GM12878 (cell line): Measurements from ENCODE around the gene EPAS1. TPM values are rescaled to one million over a fixed set of nuclear protein-coding genes. Genes with fewer than 3 reads are reported as not detected.
A peak's percentile ranks its signal among the peaks of the same experiment; 100 is the strongest.

Experiments used
- ATAC-seq: fragments of 200-7000 bp; cut with Tn5 transposase; 3 replicates; pipeline ENCODE4 v1.9.1; 2020; ENCODE audit warnings: mild to moderate bottlenecking, moderate library complexity
- BruUV-seq: library from RNA; stranded (reverse); fragments of 400-500 nt; replicated peaks from 2 replicates; lab custom pipeline; 2021; lab: Mats Ljungman, UMichigan
- CTCF ChIA-PET: fragments of 300-600 bp; sonication (Branson Sonifier 250); formaldehyde crosslinking; extraction: SDS; loops from one replicate; lab custom pipeline; 2021; ENCODE audit warnings: inconsistent platforms; lab: Yijun Ruan, JAX
- POLR2A ChIA-PET: fragments of 350-600 bp; formaldehyde crosslinking; extraction: SDS; loops from one replicate; lab custom pipeline; 2021; ENCODE audit warnings: inconsistent platforms; lab: Charles Lee
- RAD21 ChIA-PET: fragments of 300-600 bp; sonication (Branson Sonifier 250); formaldehyde crosslinking; loops from one replicate; lab custom pipeline; 2023; ENCODE audit warnings: antibody characterized with exemption; ENCODE audit not compliant: unreplicated experiment; lab: Charles Lee
- SMC1A ChIA-PET: fragments of 300-600 bp; sonication (Branson Sonifier 250); formaldehyde crosslinking; loops from one replicate; lab custom pipeline; 2023; ENCODE audit not compliant: unreplicated experiment, uncharacterized antibody; lab: Charles Lee
- DNase-seq: peaks from one replicate; pipeline ENCODE4 v3.0.0-alpha.2; 2011; ENCODE audit warnings: low read depth, low spot score
- FAIRE-seq: peaks from 3 replicates; lab custom pipeline; 2011; peaks lifted over from hg19 to GRCh38; lab: Jason Lieb, UNC
- H2AFZ ChIP-seq: 2 replicates; pipeline ENCODE4 v1.6.0; 2011; ENCODE audit warnings: low read depth, low read length, control low read depth; ENCODE audit not compliant: control insufficient read depth
- H3K27ac ChIP-seq: 2 replicates; pipeline ENCODE4 v1.5.1; 2011; ENCODE audit warnings: control low read depth; ENCODE audit not compliant: control insufficient read depth, insufficient read depth
- H3K27me3 ChIP-seq, 2 experiments: replicated peaks in 1 of 2; 2 replicates each; pipeline versions ENCODE4 v1.6.0 to v1.6.1; 2011; ENCODE audit warnings: low read length in 1 of 2; ENCODE audit not compliant: control insufficient read depth in 2 of 2, insufficient read depth in 2 of 2
- H3K36me3 ChIP-seq, 2 experiments: 2 replicates each; pipeline ENCODE4 v1.5.1; 2011; ENCODE audit warnings: low read length in 1 of 2; ENCODE audit not compliant: control insufficient read depth in 2 of 2, insufficient read depth in 2 of 2
- H3K4me1 ChIP-seq: 2 replicates; pipeline ENCODE4 v1.6.1; 2011; ENCODE audit warnings: mild to moderate bottlenecking, low read length, moderate library complexity, mixed read lengths; ENCODE audit not compliant: control insufficient read depth, insufficient read depth
- H3K4me2 ChIP-seq: 2 replicates; pipeline ENCODE4 v1.6.0; 2011; ENCODE audit warnings: control low read depth; ENCODE audit not compliant: control insufficient read depth, insufficient read depth
- H3K4me3 ChIP-seq: fragments of 200-600 bp; sonication (generic); 2 replicates; pipeline ENCODE4 v1.5.1; 2016
- H3K79me2 ChIP-seq: 2 replicates; pipeline ENCODE4 v1.6.0; 2011; ENCODE audit warnings: low read length; ENCODE audit not compliant: control insufficient read depth, insufficient read depth
- H3K9ac ChIP-seq: 2 replicates; pipeline ENCODE4 v1.8.0; 2011; ENCODE audit warnings: low read length, control low read depth, mixed read lengths; ENCODE audit not compliant: control insufficient read depth, insufficient read depth
- H3K9me3 ChIP-seq: replicated peaks from 3 replicates; pipeline ENCODE4 v1.5.1; 2011; ENCODE audit warnings: mild to moderate bottlenecking, low read length; ENCODE audit not compliant: control insufficient read depth, insufficient read depth
- H4K20me1 ChIP-seq: 2 replicates; pipeline ENCODE4 v1.6.0; 2011; ENCODE audit not compliant: control insufficient read depth, insufficient read depth
- EP300 ChIP-seq, 2 experiments: fragments of 150-350 bp in 1 of 2; IDR thresholded peaks; 2 replicates each; pipeline ENCODE4 v1.6.1; 2011 to 2012; ENCODE audit warnings: low read depth in 2 of 2, low read length in 2 of 2, borderline replicate concordance in 1 of 2, improper control_type of control experiment in 1 of 2, inconsistent platforms in 1 of 2; ENCODE audit not compliant: control insufficient read depth in 1 of 2
- MEF2A ChIP-seq: IDR thresholded peaks from 2 replicates; pipeline ENCODE4 v1.6.1; 2011; ENCODE audit warnings: low read depth, mild to moderate bottlenecking, low read length, moderate library complexity; ENCODE audit not compliant: insufficient read depth
- POLR2A ChIP-seq: IDR thresholded peaks from 2 replicates; pipeline ENCODE4 v1.6.1; 2011; ENCODE audit warnings: low read depth, mild to moderate bottlenecking, low read length
- SIX5 ChIP-seq: IDR thresholded peaks from 2 replicates; pipeline ENCODE4 v1.6.1; 2011; ENCODE audit warnings: mild to moderate bottlenecking, low read depth, low read length, moderate library complexity; ENCODE audit not compliant: severe bottlenecking
- ZBTB40 ChIP-seq: fragments of 450-650 bp; IDR thresholded peaks from 2 replicates; pipeline ENCODE4 v1.6.1; 2016; ENCODE audit warnings: mild to moderate bottlenecking, moderate library complexity, borderline replicate concordance
- ZZZ3 ChIP-seq: IDR thresholded peaks from 2 replicates; pipeline ENCODE4 v1.6.1; 2011; ENCODE audit warnings: low read depth; ENCODE audit not compliant: control insufficient read depth, insufficient read length
- WGBS: methylation state at CpG from one replicate; pipeline ENCODE4 v1.1.6; 2016; ENCODE audit warnings: low lambda C conversion rate; ENCODE audit not compliant: insufficient replicate concordance, insufficient coverage; ENCODE audit errors: missing lambda C conversion rate; 5-methylcytosine and 5-hydroxymethylcytosine counted together
- in situ Hi-C: fragments of 300-500 bp; cut with MboI; formaldehyde crosslinking; loops from 9 replicates; pipeline ENCODE4 v1.14.3; 2018; ENCODE audit warnings: mixed read lengths
- intact Hi-C: fragments of 100-400 bp; cut with micrococcal nuclease; formaldehyde crosslinking; loops from one replicate; pipeline ENCODE4 v1.14.2; 2022; ENCODE audit not compliant: unreplicated experiment
- polyA plus RNA-seq, 11 experiments: library from polyadenylated mRNA; depleted of rRNA in 4 of 11; unstranded in 6 of 11; stranded (reverse) in 5 of 11; fragments of >200 nt; fragmentation: Nextera tagmentation in 4 of 11; fragmentation: Illumina TruSeq in 1 of 11; extraction: Ambion mirVana in 4 of 11; extraction: Trizol in 1 of 11; gene quantifications; 1 replicate in 1 of 11; 2 replicates in 10 of 11; pipeline versions ENCODE4 v1.2.1 to v1.2.3, GENCODE V29; 2011 to 2016; ENCODE audit warnings: inconsistent platforms in 2 of 11, missing spikeins in 2 of 11, low read depth in 1 of 11
- total RNA-seq, 4 experiments: library from RNA; depleted of rRNA in 3 of 4; stranded (reverse); fragments of >200 nt in 3 of 4; fragmentation: Illumina TruSeq in 1 of 4; extraction: Trizol in 1 of 4; gene quantifications; 2 replicates each; pipeline versions ENCODE4 v1.2.1 to v1.2.3, GENCODE V29; 2013 to 2021
- TF ChIP-seq, protein P1 (sequence below): fragments of 450-650 bp; formaldehyde crosslinking; IDR thresholded peaks from 2 replicates; pipeline ENCODE4 v1.4.0; 2020; ENCODE audit warnings: mild to moderate bottlenecking, moderate library complexity
- TF ChIP-seq, protein P2 (sequence below): fragments of 450-650 bp; IDR thresholded peaks from 2 replicates; pipeline ENCODE4 v1.6.1; 2017; ENCODE audit warnings: borderline replicate concordance

Gene EPAS1
- total and polyA plus RNA-seq, 10 of the 15 experiments (the other 5 are each of a cell fraction or from before 2014, with no cell fraction given): 0.11 to 22.0 (median 1.3) TPM; not detected in 1

- ATAC-seq (peak; percentile 58), DNase-seq (no peak), FAIRE-seq (no peak)
- Histone ChIP-seq H3K9ac (no peak overlapping the region), H3K27me3 (no peaks in the 10 kb centered on the region; a peak in 1 of 4 replicates), H3K79me2 (no peaks in the 10 kb centered on the region), H3K36me3 (no peaks in the 10 kb centered on the region), H3K4me3 (no peak overlapping the region), H3K9me3 (no peaks in the 10 kb centered on the region), H3K4me1 (no peaks in the 10 kb centered on the region), H4K20me1 (no peaks in the 10 kb centered on the region), H3K4me2 (no peak overlapping the region), H2AFZ (no peak overlapping the region), H3K27ac (no peak overlapping the region)
- SMC1A ChIA-PET: interaction anchor here (1.1 to 2.0 kb wide), 3 partner anchors 31 to 273 kb away, joined by 3 to 7 read pairs (median 3); no protein-coding TSS in a partner anchor
- intact Hi-C loops (no loop called here), in situ Hi-C loops (no loop called here)
- CTCF ChIA-PET: interaction anchor here (1.1 to 2.7 kb wide), 2 partner anchors 17 to 88 kb away, joined by 3 to 8 read pairs; no protein-coding TSS in a partner anchor
- 19% methylated on average over 7 of the region's 7 CpGs for WGBS
- RAD21 ChIA-PET: no interaction called here
- POLR2A ChIA-PET: interaction anchor here (1.1 kb wide), 1 partner anchor 20 kb away, joined by 3 read pairs; the partner anchor contains the start of gene EPAS1
- no TSS peak for BruUV-seq
- TF ChIP-seq ZBTB40: no peak
- TF ChIP-seq MEF2A: no peak
- no peak for TF ChIP-seq ZZZ3
- TF ChIP-seq, protein P1, sequence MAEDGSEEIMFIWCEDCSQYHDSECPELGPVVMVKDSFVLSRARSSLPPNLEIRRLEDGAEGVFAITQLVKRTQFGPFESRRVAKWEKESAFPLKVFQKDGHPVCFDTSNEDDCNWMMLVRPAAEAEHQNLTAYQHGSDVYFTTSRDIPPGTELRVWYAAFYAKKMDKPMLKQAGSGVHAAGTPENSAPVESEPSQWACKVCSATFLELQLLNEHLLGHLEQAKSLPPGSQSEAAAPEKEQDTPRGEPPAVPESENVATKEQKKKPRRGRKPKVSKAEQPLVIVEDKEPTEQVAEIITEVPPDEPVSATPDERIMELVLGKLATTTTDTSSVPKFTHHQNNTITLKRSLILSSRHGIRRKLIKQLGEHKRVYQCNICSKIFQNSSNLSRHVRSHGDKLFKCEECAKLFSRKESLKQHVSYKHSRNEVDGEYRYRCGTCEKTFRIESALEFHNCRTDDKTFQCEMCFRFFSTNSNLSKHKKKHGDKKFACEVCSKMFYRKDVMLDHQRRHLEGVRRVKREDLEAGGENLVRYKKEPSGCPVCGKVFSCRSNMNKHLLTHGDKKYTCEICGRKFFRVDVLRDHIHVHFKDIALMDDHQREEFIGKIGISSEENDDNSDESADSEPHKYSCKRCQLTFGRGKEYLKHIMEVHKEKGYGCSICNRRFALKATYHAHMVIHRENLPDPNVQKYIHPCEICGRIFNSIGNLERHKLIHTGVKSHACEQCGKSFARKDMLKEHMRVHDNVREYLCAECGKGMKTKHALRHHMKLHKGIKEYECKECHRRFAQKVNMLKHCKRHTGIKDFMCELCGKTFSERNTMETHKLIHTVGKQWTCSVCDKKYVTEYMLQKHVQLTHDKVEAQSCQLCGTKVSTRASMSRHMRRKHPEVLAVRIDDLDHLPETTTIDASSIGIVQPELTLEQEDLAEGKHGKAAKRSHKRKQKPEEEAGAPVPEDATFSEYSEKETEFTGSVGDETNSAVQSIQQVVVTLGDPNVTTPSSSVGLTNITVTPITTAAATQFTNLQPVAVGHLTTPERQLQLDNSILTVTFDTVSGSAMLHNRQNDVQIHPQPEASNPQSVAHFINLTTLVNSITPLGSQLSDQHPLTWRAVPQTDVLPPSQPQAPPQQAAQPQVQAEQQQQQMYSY (CRISPR knock-in tag): no peak
- TF ChIP-seq, protein P2, sequence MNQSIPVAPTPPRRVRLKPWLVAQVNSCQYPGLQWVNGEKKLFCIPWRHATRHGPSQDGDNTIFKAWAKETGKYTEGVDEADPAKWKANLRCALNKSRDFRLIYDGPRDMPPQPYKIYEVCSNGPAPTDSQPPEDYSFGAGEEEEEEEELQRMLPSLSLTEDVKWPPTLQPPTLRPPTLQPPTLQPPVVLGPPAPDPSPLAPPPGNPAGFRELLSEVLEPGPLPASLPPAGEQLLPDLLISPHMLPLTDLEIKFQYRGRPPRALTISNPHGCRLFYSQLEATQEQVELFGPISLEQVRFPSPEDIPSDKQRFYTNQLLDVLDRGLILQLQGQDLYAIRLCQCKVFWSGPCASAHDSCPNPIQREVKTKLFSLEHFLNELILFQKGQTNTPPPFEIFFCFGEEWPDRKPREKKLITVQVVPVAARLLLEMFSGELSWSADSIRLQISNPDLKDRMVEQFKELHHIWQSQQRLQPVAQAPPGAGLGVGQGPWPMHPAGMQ: no peak
- TF ChIP-seq SIX5: no peak
- TF ChIP-seq POLR2A: no peak
- no peak for TF ChIP-seq EP300 (IDR thresholded peaks at IDR 0.05; ENCODE audit: borderline replicate concordance in 1 of 2, control insufficient read depth in 1 of 2, low read depth in 2 of 2, low read length in 2 of 2)
Observed at GRCh38 chr2:46277431-46278190, 19.6 kb upstream of the EPAS1 start.
